KBM-7 (cell line): ENCODE measurements around the gene PCDH7.

Experiments
- DNase-seq: peaks from one replicate; pipeline ENCODE4 v3.0.0-alpha.2; 2015
- in situ Hi-C: fragments of 300-500 bp; cut with MboI; formaldehyde crosslinking; loops from 2 replicates; pipeline ENCODE4 v1.14.3; 2020; ENCODE audit warnings: low sequenced_read_pairs, low pct_unique_long_range_greater_than_20kb, mixed read lengths

The PCDH7 gene

DNA sequence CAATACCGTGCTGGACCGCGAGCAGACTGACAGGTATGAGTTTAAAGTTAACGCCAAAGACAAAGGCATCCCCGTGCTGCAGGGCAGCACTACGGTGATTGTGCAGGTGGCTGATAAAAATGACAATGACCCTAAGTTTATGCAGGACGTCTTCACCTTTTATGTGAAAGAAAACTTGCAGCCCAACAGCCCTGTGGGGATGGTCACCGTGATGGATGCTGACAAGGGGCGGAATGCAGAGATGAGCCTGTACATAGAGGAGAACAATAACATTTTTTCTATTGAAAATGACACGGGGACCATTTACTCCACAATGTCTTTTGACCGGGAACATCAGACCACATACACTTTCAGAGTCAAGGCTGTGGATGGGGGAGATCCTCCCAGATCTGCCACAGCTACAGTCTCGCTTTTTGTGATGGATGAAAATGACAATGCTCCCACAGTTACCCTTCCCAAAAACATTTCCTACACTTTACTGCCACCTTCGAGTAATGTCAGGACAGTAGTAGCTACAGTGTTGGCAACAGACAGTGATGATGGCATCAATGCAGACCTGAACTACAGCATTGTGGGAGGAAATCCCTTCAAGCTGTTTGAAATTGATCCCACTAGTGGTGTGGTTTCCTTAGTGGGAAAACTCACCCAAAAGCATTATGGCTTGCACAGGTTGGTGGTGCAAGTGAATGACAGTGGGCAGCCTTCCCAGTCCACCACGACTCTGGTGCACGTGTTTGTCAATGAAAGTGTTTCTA is 3.2 kb downstream of the PCDH7 start:
- in situ Hi-C loops: no loop called here

DNA sequence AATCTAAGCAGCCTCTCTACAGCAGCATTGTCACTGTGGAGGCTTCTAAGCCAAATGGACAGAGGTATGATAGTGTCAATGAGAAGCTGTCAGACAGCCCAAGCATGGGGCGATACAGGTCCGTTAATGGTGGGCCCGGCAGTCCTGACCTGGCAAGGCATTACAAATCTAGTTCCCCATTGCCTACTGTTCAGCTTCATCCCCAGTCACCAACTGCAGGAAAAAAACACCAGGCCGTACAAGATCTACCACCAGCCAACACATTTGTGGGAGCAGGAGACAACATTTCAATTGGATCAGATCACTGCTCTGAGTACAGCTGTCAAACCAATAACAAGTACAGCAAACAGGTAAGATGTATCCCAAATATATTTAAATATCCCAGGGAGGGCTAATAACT is 4.1 kb downstream of the PCDH7 start:
- in situ Hi-C loops: no loop called here
- no peak for DNase-seq

More for the DNA sequence above, 3.2 kb downstream of the PCDH7 start:
- no peak for DNase-seq

GRCh38 chr4:30725562-30725961 is 5.4 kb downstream of the PCDH7 start:
- DNase-seq: no peak
- in situ Hi-C loops: no loop called here

GRCh38 chr4:30726090-30726675 is 6.0 kb downstream of the PCDH7 start:
- DNase-seq: no peak
- in situ Hi-C loops: no loop called here

GRCh38 chr4:30727409-30727808 is 7.2 kb downstream of the PCDH7 start:
- no peak for DNase-seq
- in situ Hi-C loops: no loop called here

DNA sequence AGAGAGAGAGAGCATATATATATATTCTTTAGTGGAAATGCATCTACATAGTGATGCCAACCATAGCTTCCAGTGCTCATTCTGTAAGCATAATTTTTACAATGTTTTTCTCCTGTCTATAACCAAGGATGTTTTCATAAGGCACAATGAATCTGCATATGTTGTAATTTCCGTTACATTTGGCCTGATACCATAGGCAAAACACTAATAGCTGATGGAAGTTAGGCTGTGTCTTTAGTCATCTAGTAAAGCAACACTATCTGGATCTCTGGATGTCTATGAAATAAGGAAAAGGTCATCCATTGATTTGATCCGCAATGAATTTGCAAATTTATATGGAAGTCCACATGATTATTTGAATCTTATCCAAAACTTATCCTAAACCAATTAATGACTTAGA is 8.1 kb downstream of the PCDH7 start:
- in situ Hi-C loops: no loop called here
- no peak for DNase-seq

DNA sequence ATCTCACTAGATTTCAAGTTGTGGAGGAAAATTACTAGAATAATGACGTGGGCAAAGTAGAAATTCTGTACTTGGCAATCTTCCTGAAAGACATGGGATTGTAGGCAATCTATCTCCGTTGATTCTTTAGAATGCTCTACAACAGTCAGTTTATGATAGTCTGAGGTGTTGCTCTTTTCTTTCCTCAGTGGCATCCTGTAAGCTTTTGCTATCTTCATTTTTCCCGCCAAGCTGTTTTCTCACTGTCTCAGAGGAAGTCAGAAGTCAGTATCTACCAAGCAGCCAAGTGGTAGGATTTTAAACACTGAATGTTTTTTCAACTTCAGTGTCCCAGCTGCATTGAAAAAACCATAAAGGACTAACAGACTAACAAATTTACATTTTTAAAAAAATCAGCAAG is 23.7 kb downstream of the PCDH7 start:
- DNase-seq: no peak
- in situ Hi-C loops: no loop called here

- DNase-seq: no peak
- in situ Hi-C loops: no loop called here
These were observed 24.2 kb downstream of the PCDH7 start for GRCh38 chr4:30744386-30744785.

DNA sequence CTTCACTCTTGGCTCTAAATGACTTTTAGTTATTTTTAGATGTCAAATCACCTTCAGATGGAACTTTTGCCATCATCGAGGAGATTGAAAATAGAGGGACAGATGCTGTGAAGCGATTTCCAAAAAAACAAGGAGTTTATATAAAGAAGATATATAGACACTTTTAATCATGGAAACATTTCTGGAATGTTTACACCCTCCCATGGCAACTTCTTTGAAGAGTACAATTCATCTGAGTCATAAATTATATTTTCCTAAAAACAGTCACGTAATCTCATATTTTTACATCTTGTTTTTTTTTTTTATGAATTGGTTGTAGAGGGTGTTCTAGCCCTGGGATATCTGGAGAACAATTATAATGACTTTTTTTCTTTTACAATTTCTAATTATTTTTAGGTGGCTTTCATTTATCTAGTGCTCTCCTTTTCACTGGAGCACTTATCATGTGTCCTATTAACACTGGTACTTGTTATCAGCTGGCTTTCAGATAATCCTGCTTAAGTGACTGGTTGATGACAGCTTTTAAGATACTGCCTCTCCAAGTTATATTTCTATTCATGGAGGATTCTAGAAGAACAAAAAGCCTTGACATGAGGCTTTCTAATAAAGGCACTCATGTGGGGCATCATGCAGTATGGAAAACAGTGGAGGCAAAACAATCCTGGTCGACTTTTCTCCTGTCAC is 24.9 kb downstream of the PCDH7 start:
- in situ Hi-C loops: no loop called here
- DNase-seq: no peak

DNA sequence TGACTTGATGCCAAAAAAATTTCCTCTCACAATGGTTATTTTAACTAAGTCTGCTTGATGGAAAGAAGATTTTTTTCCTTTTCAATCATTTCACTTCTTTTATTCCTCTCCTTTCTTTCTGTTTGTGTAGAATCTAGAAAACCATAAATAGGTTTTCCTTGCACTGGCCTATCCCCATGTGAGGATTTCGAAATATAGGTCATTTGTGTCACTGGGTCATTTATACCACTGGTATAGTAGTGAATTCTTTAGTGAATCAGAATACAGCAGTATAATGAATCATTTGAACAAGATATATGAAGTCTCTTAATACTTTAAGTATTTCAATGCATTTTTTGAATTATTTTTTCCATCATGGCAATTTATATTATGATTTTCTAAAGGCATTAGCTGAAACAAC is 26.6 kb downstream of the PCDH7 start:
- in situ Hi-C loops: no loop called here
- DNase-seq: no peak

DNA sequence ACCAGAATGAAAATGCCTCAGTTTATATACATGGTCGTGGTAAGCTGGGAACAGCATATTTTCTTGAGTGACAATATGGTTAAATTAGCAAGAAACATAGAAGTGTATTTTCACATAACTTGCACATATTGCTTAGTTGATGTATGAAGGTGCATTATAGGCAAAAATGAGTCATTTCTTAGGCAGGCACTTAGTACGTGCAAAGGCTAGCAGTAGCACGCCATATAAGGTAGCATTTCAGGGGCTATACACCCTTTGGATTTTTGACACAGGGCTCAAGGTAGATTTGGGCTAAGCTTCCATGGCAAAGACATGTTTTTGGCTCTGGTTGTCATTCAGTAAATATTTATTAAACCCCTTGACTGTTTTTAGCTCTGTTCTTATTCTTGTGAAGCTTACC is 33.1 kb downstream of the PCDH7 start:
- no peak for DNase-seq
- in situ Hi-C loops: no loop called here

DNA sequence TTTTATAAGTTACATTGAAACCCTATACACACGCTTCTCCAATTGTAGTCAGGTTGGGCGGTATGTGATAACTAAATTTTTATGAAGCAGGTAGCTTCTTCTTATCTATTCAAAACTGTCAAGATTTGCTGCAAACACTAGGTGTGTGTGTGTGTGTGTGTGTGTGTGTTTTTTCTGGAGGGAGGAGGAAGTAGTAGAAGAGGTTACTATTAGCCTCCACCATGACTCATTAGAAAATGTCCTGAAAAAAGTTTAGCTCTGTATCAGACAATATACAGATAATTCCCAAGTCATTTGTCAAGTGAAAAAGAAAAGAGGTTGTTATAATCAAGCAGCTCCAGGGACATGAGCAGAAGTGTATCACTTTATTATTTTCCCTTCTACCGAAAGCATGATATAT is 33.9 kb downstream of the PCDH7 start:
- DNase-seq: no peak
- in situ Hi-C loops: no loop called here

- DNase-seq: no peak
- in situ Hi-C loops: no loop called here
These were observed 35.2 kb downstream of the PCDH7 start for GRCh38 chr4:30755346-30755745.

GRCh38 chr4:30756553-30756952 is 36.4 kb downstream of the PCDH7 start:
- in situ Hi-C loops: no loop called here
- DNase-seq: no peak

- peak; percentile 2 for DNase-seq
- in situ Hi-C loops: no loop called here
These were observed 37.2 kb downstream of the PCDH7 start for GRCh38 chr4:30757357-30757756.

GRCh38 chr4:30760551-30760950 is 40.4 kb downstream of the PCDH7 start:
- in situ Hi-C loops: no loop called here
- no peak for DNase-seq

GRCh38 chr4:30763321-30763727 is 43.2 kb downstream of the PCDH7 start:
- in situ Hi-C loops: no loop called here
- no peak for DNase-seq

DNA sequence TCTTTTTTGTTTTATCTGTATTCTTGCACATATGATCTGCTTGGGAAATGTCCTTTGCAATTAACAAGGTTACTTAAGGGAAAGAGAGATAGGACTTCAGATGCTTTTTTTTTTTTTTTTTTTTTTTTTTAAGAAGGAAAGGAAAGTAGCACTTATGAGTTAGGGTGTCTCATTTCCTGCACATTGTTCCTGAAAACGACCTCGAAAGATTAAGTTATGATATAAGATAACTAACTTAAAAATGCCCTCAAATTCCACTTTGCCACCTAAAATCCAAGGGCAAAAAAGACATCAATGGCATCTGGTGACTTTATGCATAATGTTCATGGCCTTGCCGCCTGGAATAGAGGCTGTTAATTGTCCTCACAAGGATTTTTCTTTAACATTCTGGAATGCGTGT is 44.9 kb downstream of the PCDH7 start:
- in situ Hi-C loops: no loop called here
- no peak for DNase-seq

DNA sequence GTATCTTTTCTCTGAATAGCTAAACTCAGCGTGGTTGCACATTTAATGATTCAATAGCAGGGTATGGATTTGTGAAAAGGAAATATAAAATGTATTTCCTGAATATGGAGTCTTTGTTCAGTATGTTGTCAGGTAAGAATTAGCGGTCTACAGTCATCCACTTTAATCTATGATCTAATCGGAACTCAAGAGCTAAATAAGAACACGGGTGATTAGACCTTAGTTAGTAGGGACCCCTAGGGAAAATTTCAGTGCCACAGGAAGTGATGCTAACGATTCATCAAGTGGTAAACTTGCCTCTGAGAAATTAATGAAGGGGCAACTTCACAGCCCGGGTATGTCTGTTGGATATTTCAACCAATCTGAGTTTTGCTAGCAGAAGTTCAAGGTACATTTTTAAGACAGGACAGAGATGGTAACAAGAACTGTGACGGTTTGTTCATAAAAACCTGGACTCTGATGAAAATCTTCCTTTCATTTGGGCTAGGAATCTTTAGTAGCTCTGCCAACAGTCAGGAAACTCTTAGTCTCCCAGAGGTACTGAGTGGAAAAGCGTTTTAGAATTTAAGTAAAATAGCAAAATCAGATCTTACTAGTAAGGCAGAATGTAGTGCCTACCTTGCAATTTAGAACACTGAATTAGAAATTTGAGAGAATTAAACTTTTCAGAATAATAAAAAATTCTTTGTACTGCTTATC is 47.1 kb downstream of the PCDH7 start:
- in situ Hi-C loops: no loop called here
- DNase-seq: no peak

- in situ Hi-C loops: no loop called here
- DNase-seq: no peak
These were observed 48.1 kb downstream of the PCDH7 start for GRCh38 chr4:30768277-30768676.
